OCI-LY1 (cell line): Measurements from ENCODE around the gene CALU.

Experiments used
- CTCF ChIP-seq: fragments of 200-600 bp; sonication (generic), shearing (Covaris generic); IDR thresholded peaks from 2 replicates; pipeline ENCODE4 v1.5.1; 2017; ENCODE audit warnings: mild to moderate bottlenecking, antibody characterized with exemption, low read length, moderate library complexity, mixed read lengths
- EZH2 ChIP-seq: fragments of 200-600 bp; sonication (generic), shearing (Covaris generic); IDR thresholded peaks from 2 replicates; pipeline ENCODE4 v1.8.0; 2017; ENCODE audit warnings: borderline replicate concordance, mixed run types, mild to moderate bottlenecking, antibody characterized with exemption, low read length, moderate library complexity, mixed read lengths

GRCh38 chr7:128810473-128810872, 71.3 kb downstream of the CALU start:
- no peak for TF ChIP-seq CTCF
- no peak for TF ChIP-seq EZH2
